KOPT-K1 (cell line): ENCODE measurements around the gene PDGFD.

ENCODE experiments used
- H3K27ac ChIP-seq: fragments of 200-600 bp; sonication (generic); 2 replicates; pipeline ENCODE4 v1.5.1; 2016; ENCODE audit warnings: antibody characterized with exemption, mild to moderate bottlenecking, low read depth, low read length; ENCODE audit not compliant: poor library complexity, severe bottlenecking
- H3K36me3 ChIP-seq: fragments of 200-600 bp; sonication (generic); 2 replicates; pipeline ENCODE4 v1.5.1; 2017; ENCODE audit warnings: antibody characterized with exemption, mild to moderate bottlenecking, low read length, moderate library complexity; ENCODE audit not compliant: insufficient read depth
- H3K9me3 ChIP-seq: fragments of 200-600 bp; sonication (generic); 2 replicates; pipeline ENCODE4 v1.5.1; 2017; ENCODE audit warnings: antibody characterized with exemption, low read length, mild to moderate bottlenecking; ENCODE audit not compliant: insufficient read depth, poor library complexity, severe bottlenecking

PDGFD gene

GRCh38 chr11:104122011-104122635 is 41.8 kb downstream of the PDGFD start:
- no peaks in the 10 kb centered on the region for H3K9me3 ChIP-seq
- no peak overlapping the region for H3K27ac ChIP-seq
- H3K36me3 ChIP-seq: no peaks in the 10 kb centered on the region

GRCh38 chr11:104120493-104121137 is 43.3 kb downstream of the PDGFD start:
- Histone ChIP-seq H3K27ac (no peak overlapping the region), H3K36me3 (no peaks in the 10 kb centered on the region), H3K9me3 (no peaks in the 10 kb centered on the region)

- no peaks in the 10 kb centered on the region for H3K36me3 ChIP-seq
- H3K9me3 ChIP-seq: no peaks in the 10 kb centered on the region
- H3K27ac ChIP-seq: no peak overlapping the region
These were observed 45.7 kb downstream of the PDGFD start for GRCh38 chr11:104118105-104118744.

GRCh38 chr11:104113541-104113940 is 50.4 kb downstream of the PDGFD start:
- no peak overlapping the region for H3K27ac ChIP-seq
- H3K9me3 ChIP-seq: no peaks in the 10 kb centered on the region
- H3K36me3 ChIP-seq: no peaks in the 10 kb centered on the region

DNA sequence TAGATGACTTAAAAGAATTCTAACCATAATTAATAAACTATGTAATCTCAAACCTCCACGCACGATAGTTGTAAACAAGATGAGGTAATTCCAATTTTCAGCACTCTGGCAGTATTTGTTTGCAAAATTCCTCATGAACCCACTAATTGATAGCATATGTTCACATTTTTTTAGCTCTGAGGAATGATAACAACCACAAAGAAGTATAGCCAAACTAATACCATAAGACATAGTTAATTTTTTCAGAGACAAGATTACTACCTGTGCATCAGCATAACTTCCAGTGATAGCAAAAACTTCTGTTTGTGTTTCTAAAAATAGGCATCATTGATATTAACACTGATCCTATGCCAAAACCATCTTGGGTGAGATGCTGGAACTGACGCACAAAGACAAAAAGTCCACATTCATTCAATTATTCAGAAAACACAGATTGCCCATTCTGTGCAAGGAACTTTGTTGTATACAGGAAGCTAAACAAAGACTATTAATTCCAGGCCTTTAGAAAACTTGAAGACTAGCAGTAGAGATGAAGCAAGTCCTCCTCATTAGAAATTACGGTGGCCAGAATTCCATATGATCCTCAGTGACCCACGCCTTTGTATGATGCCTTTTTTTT is 57.7 kb downstream of the PDGFD start:
- Histone ChIP-seq H3K27ac (no peak overlapping the region), H3K36me3 (no peaks in the 10 kb centered on the region), H3K9me3 (no peaks in the 10 kb centered on the region)

GRCh38 chr11:104105155-104105554 is 58.8 kb downstream of the PDGFD start:
- Histone ChIP-seq H3K27ac (no peak overlapping the region), H3K36me3 (no peaks in the 10 kb centered on the region), H3K9me3 (no peaks in the 10 kb centered on the region)

DNA sequence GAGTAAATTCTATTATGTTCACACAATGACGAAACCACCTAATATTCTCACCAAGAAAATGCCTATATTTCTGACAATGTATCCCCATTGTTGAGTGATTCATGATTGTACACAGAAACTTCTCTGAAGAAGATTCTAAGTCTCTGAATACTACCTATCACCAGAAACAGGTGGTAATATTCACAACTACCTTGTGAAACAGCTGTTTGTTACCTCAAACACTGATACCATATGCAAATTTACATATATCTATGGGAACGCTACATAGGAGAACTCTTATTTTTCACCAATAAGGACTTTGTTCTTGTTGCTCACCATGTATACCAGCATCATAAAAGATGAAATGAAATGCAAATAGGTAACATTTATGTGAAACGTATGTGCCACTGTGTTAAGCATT is 59.3 kb downstream of the PDGFD start:
- Histone ChIP-seq H3K27ac (no peak overlapping the region), H3K9me3 (no peaks in the 10 kb centered on the region), H3K36me3 (no peaks in the 10 kb centered on the region)

- Histone ChIP-seq H3K27ac (no peak overlapping the region), H3K9me3 (no peaks in the 10 kb centered on the region), H3K36me3 (no peaks in the 10 kb centered on the region)
These were observed 59.7 kb downstream of the PDGFD start for GRCh38 chr11:104104201-104104600.

DNA sequence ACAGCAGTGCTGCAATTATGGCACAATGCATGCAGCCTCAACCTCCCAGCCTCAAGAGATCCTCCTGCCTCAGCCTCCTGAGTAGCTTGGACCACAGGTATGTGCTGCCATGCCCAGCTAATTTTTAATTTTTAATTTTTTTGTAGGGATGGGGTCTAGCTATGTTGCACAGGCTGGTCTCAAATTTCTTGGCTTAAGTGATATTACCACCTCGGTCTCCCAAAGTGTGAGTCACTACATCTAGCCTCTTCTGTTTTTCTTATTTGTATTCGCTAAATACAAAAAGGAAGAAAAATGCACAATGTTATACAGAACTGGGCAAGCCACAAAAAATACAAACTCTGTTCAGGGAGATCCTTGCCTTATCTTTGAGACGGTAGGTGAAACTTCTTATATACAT is 65.4 kb downstream of the PDGFD start:
- Histone ChIP-seq H3K9me3 (no peaks in the 10 kb centered on the region), H3K27ac (no peak overlapping the region), H3K36me3 (no peaks in the 10 kb centered on the region)

DNA sequence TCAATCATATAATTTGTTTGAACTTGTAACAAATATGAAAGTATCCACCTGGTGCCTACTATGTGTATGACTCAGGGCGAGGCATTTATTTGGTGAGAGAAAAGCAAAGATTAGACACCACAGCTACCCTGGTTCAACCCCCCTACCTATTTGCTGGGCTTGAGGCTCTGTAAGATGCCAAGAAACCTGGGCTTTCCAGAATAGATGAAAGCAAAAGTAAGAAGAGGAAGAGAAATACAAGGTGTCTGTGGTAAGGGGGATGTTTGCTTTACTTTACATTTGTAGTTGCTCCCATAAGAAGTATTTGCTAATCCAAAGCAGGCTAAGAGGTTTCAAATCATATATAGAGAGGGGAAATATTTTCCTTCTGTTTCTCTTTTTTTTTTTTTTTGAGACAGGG is 65.8 kb downstream of the PDGFD start:
- Histone ChIP-seq H3K36me3 (no peaks in the 10 kb centered on the region), H3K9me3 (no peaks in the 10 kb centered on the region), H3K27ac (no peak overlapping the region)

DNA sequence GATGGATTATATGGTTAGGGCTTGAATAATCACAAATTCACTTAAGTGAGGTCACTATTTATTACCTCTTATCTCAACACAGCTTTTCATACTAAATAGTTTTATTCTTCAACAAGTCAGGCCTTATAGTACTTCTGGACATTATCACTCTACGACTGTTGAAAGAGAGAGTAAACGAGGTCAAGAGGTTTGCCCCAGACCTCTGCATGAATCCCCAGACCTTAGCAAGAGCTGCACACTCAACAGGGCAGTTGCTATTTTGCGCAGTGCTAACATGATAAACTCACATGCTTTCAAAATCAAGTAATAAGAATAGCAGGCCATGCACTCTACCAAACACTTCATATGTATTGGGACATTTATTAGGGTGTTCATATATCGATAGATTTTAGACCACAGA is 67.0 kb downstream of the PDGFD start:
- no peaks in the 10 kb centered on the region for H3K9me3 ChIP-seq
- H3K27ac ChIP-seq: no peak overlapping the region
- H3K36me3 ChIP-seq: no peaks in the 10 kb centered on the region

DNA sequence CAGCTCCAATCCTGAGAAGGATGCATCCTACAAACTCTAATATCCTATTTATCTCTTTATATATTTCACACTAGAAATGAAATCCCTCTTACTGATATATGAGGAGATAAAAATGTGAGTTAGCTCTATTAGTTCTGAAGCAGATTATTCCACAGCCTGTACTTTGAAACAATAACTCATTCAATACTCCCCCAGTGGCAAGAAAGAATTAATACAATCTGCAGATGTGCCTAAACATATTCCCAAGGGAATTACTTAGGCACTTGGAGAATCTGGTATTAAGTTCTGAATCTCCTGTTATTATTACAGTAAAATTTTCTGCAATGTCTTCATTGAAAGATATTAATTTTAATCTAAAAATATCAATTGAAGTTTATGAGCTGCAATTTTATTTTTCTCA is 68.2 kb downstream of the PDGFD start:
- Histone ChIP-seq H3K36me3 (no peaks in the 10 kb centered on the region), H3K27ac (no peak overlapping the region), H3K9me3 (no peaks in the 10 kb centered on the region)

DNA sequence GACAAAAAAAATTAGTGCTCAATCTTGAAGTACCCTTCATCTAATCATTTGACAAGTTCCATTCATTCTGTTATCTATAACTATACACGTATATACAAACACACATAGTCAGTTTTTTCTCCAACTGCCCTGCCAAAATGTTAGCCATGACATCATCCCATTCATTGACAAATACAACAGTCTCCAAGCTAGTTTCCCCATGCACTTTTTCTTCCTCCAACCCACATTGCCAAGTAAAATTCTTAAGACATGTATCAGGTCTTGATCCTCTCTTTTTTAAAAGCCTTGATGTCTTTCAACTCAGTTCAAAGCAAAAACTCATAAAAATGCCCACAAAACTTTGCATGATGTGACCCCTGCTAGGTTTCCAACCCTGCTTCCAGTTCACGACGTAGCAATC is 69.4 kb downstream of the PDGFD start:
- Histone ChIP-seq H3K27ac (no peak overlapping the region), H3K36me3 (no peaks in the 10 kb centered on the region), H3K9me3 (no peaks in the 10 kb centered on the region)

DNA sequence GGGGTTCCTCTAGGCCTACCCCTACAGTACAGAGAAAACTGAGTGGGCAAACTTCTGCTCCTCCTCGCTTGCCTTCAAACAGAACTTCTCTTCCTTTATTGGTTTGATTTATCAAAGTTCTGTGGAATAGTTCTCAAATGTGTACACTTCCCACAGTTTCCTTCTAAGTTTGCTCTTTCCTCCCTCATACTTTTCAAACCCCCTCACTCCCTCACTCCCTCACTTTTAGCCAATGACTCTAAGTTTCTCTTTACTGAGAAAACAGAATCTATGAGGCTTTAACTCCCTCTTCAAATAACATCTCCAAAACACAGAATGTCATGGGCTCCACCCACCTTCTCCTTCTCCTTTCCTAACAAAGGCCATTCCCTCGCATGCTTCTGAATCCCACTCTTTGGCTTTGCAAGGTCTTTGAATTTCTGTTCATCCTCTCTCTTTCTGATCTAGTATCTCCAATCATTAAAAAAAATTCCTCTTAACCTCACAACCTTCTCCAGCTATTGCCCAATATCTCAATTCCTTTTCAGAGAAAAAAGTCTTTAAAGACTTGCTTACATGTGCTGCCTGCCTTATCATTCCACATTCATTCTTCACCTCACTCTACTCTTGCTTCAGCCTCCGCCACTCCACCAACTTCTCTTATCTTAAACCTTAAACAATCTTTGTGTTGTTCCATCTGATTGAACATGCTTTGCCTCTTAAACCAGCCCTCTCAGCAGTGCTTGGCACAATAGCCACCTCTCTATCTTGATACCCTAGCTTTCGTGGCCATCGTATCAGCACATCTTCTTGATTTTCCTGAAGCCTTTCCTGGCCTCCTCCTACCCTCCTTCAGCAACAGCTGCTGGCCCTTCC is 70.3 kb downstream of the PDGFD start:
- H3K27ac ChIP-seq: no peak overlapping the region
- H3K9me3 ChIP-seq: no peaks in the 10 kb centered on the region
- no peaks in the 10 kb centered on the region for H3K36me3 ChIP-seq

GRCh38 chr11:104092744-104093143 is 71.2 kb downstream of the PDGFD start:
- H3K36me3 ChIP-seq: no peaks in the 10 kb centered on the region
- no peak overlapping the region for H3K27ac ChIP-seq

More at GRCh38 chr11:104092744-104093143, 71.2 kb downstream of the PDGFD start:
- H3K9me3 ChIP-seq: no peaks in the 10 kb centered on the region
